Gastroesophageal sphincter (tissue), 4 donors: ENCODE measurements around the gene TNFRSF8. TPM values are rescaled to one million over a fixed set of nuclear protein-coding genes. Genes with fewer than 3 reads are reported as not detected.

Experiments
- ATAC-seq: fragments of 150-250 bp; one replicate; pipeline ENCODE4 v1.9.1; 2016; ENCODE audit warnings: mild to moderate bottlenecking, moderate library complexity
- H3K27ac ChIP-seq, 4 donors: fragments of 200-600 bp; sonication (generic) in 3 of 4; 1 replicate in 3 of 4; 2 replicates in 1 of 4; pipeline ENCODE4 v1.5.1; 2016 to 2019
- H3K27me3 ChIP-seq: fragments of 200-600 bp; sonication (generic); one replicate; pipeline ENCODE4 v1.5.1; 2019
- H3K36me3 ChIP-seq, 2 donors: fragments of 200-600 bp; sonication (generic); one replicate each; pipeline ENCODE4 v1.5.1; 2019; ENCODE audit warnings: control low read depth in 1 of 2
- H3K4me1 ChIP-seq, 3 donors: fragments of 200-600 bp; sonication (generic); 1 replicate in 2 of 3; 2 replicates in 1 of 3; pipeline ENCODE4 v1.5.1; 2016 to 2019; ENCODE audit warnings: control low read depth in 2 of 3
- H3K4me3 ChIP-seq, 2 donors: fragments of 200-600 bp; sonication (generic); one replicate each; pipeline ENCODE4 v1.5.1; 2019; ENCODE audit warnings: mild to moderate bottlenecking in 1 of 2, moderate library complexity in 1 of 2
- H3K9me3 ChIP-seq, 3 donors: fragments of 200-600 bp; sonication (generic); one replicate each; pipeline ENCODE4 v1.5.1; 2017 to 2019; ENCODE audit warnings: control low read depth in 2 of 3
- CTCF ChIP-seq, 4 experiments: fragments of 200-600 bp in 2 of 4; fragments of 450-650 bp in 2 of 4; sonication (generic) in 1 of 4; IDR thresholded peaks; one replicate each; pipeline ENCODE4 v1.5.1; 2017 to 2019; ENCODE audit warnings: antibody characterized with exemption in 4 of 4, mild to moderate bottlenecking in 2 of 4, moderate library complexity in 2 of 4
- EP300 ChIP-seq: sonication (generic); formaldehyde crosslinking; IDR thresholded peaks from one replicate; pipeline ENCODE4 v1.6.1; 2017; ENCODE audit warnings: antibody characterized with exemption, mild to moderate bottlenecking
- POLR2A ChIP-seq, 2 donors: fragments of 450-650 bp; IDR thresholded peaks; one replicate each; pipeline ENCODE4 v1.6.1; 2017; ENCODE audit warnings: antibody characterized with exemption in 2 of 2, mild to moderate bottlenecking in 2 of 2, moderate library complexity in 1 of 2
- POLR2AphosphoS5 ChIP-seq: sonication (generic); formaldehyde crosslinking; IDR thresholded peaks from one replicate; pipeline ENCODE4 v1.6.1; 2017; ENCODE audit warnings: antibody characterized with exemption
- WGBS, 2 donors: methylation state at CpG; one replicate each; pipeline ENCODE4 v1.1.5; 2018; ENCODE audit warnings: low coverage in 1 of 2; 5-methylcytosine and 5-hydroxymethylcytosine counted together
- small RNA-seq, 4 donors: library from RNA; depleted of rRNA; stranded (forward); fragments of <200 nt; gene quantifications; one replicate each; pipeline ENCODE3, GENCODE V24; 2016
- total RNA-seq, 4 donors: library from RNA; depleted of rRNA; stranded (reverse); fragments of >200 nt; gene quantifications; one replicate each; pipeline ENCODE4 v1.1.0, GENCODE V29; 2016

The TNFRSF8 gene
- total RNA-seq, 4 donors from 2014 or later = 0.47 to 4.2 (median 1.4) TPM

DNA sequence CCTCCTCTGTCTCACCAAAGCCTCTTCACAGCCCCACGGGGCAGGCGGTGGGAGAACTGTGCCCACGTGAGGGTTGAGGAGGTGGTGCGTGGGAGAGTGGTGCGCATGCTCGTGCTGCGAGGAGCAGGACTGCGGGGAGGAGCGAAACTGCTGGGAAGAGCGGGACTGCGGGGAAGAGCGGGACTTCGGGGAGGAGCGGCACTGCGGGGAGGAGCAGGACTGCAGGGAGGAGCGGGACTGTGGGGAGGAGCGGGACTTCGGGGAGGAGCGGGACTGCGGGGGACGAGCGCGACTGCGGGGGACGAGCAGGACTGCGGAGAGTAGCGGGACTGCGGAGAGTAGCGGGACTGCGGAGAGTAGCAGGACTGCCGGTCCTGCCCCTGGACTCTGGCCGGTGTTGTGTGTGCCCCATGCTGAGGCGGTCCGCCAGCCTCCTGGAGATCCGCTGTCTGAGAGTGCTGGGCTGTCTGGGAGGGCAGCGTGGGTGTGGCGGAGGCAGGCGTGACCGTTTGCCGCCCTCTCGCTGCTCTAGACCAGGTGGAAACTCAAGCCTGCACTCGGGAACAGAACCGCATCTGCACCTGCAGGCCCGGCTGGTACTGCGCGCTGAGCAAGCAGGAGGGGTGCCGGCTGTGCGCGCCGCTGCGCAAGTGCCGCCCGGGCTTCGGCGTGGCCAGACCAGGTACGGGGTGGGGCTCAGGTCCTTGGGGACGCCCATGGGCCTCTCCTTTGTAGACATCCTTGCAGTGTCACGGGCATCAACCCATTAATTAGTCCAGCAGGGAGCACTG is 128.3 kb downstream of the TNFRSF8 start:
- peaks cover 0 to 31% (median 14%) of the 10 kb centered on the region in 3 donors for H3K4me1 ChIP-seq
- H3K9me3 ChIP-seq = no peaks in the 10 kb centered on the region
- H3K4me3 ChIP-seq = no peak overlapping the region
- H3K27me3 ChIP-seq = peaks cover 28% of the 10 kb centered on the region
- ATAC-seq = no peak
- peaks cover 0 to 41% of the 10 kb centered on the region in 2 donors for H3K36me3 ChIP-seq
- H3K27ac ChIP-seq = no peak overlapping the region
- 83 to 86% methylated on average over 19 to 23 of the region's 58 CpGs for WGBS, 2 donors
- no peak for TF ChIP-seq EP300
- no peak for TF ChIP-seq POLR2A (IDR thresholded peaks at IDR 0.05)
- TF ChIP-seq CTCF (IDR thresholded peaks at IDR 0.05) = no peak
- no peak for TF ChIP-seq POLR2AphosphoS5

Small RNA genes lying within 50 kb of the gene (small RNA-seq; reads per million reads assigned to genes)
- gene AL096840.1 (0 reads per million in 4 donors), gene MIR4632 (0 reads per million in 4 donors), gene MIR6729 (0 to 0.54 (median 0.06) reads per million in 4 donors), gene RF00019 (0 reads per million in 4 donors), gene RN7SL649P (0 reads per million in 4 donors), gene RNU6-777P (0 reads per million in 4 donors), gene RPL23AP89 (0 reads per million in 4 donors)

Other genes starting within 250 kb of the TNFRSF8 start
- gene NPPA, start 215.5 kb upstream of the TNFRSF8 start, total RNA-seq = under 1 TPM in 1 of 4 donors, not detected in 3; 0.93 TPM
- not detected for gene NPPB, start 204.4 kb upstream of the TNFRSF8 start, total RNA-seq
- 100 to 1,000 TPM in 1 of 4 donors, 10 to 100 TPM in 3; 70.8 to 128 (median 83.8) TPM for gene KIAA2013, start 136.9 kb upstream of the TNFRSF8 start, total RNA-seq
- 100 to 1,000 TPM in 1 of 4 donors, 10 to 100 TPM in 3; 66.5 to 125 (median 70.1) TPM for gene PLOD1, start 128.6 kb upstream of the TNFRSF8 start, total RNA-seq
- gene MFN2, start 82.9 kb upstream of the TNFRSF8 start, total RNA-seq = 100 to 1,000 TPM; 117 to 236 (median 186) TPM
- 10 to 100 TPM; 24.1 to 41.9 (median 31.8) TPM for gene MIIP, start 43.8 kb upstream of the TNFRSF8 start, total RNA-seq
- gene TNFRSF1B, start 103.7 kb downstream of the TNFRSF8 start, total RNA-seq = 10 to 100 TPM; 10.9 to 34.9 (median 31.0) TPM
- 10 to 100 TPM; 62.3 to 95.5 (median 81.5) TPM for gene VPS13D, start 166.7 kb downstream of the TNFRSF8 start, total RNA-seq